Activated T-cell treated with anti-CD3 and anti-CD28 coated beads, Interleukin-2, amount 50 U/mL, for 4 hours (primary cell): ENCODE results near the gene LAMA1. TPM values are rescaled to one million over a fixed set of nuclear protein-coding genes. Genes with fewer than 3 reads are reported as not detected.

Experiments
- ATAC-seq, 2 donors: fragments of 200-7000 bp; cut with Tn5 transposase; one replicate each; pipeline ENCODE4 v1.10.0; 2021
- DNase-seq: peaks from one replicate; pipeline ENCODE4 v3.0.0-alpha.2; 2020
- H3K27me3 Mint-ChIP-seq: one replicate; pipeline ENCODE4 v1.8.0; 2021; ENCODE audit warnings: low read depth, mixed read lengths
- H3K36me3 Mint-ChIP-seq: one replicate; pipeline ENCODE4 v1.8.0; 2022; ENCODE audit warnings: mixed read lengths; ENCODE audit not compliant: insufficient read depth
- H3K4me1 Mint-ChIP-seq: one replicate; pipeline ENCODE4 v1.8.0; 2021; ENCODE audit warnings: low read depth, mixed read lengths
- H3K4me3 Mint-ChIP-seq: one replicate; pipeline ENCODE4 v1.8.0; 2021; ENCODE audit warnings: mild to moderate bottlenecking, moderate library complexity, mixed read lengths
- H3K9me3 Mint-ChIP-seq: one replicate; pipeline ENCODE4 v1.8.0; 2021; ENCODE audit warnings: mixed read lengths
- total RNA-seq, 3 donors: library from RNA; stranded (reverse); gene quantifications; one replicate each; pipeline ENCODE4 v1.2.1, GENCODE V29; 2021

The LAMA1 gene
- total RNA-seq, 3 donors from 2014 or later: 0.05 to 0.08 (median 0.05) TPM

- Mint-ChIP-seq H3K4me3 (no peak overlapping the region), H3K9me3 (peaks cover 3% of the 10 kb centered on the region), H3K27me3 (no peaks in the 10 kb centered on the region), H3K4me1 (no peaks in the 10 kb centered on the region), H3K36me3 (no peaks in the 10 kb centered on the region)
- no peak for ATAC-seq
- DNase-seq: no peak
Observed at GRCh38 chr18:7017013-7017412, 100.6 kb downstream of the LAMA1 start.

GRCh38 chr18:7011142-7011541, 106.5 kb downstream of the LAMA1 start:
- Mint-ChIP-seq H3K4me1 (no peaks in the 10 kb centered on the region), H3K9me3 (no peaks in the 10 kb centered on the region), H3K27me3 (peaks cover 2% of the 10 kb centered on the region), H3K4me3 (no peak overlapping the region), H3K36me3 (no peaks in the 10 kb centered on the region)
- ATAC-seq (no peak), DNase-seq (no peak)

- no peaks in the 10 kb centered on the region for H3K36me3 Mint-ChIP-seq
- no peaks in the 10 kb centered on the region for H3K27me3 Mint-ChIP-seq
- H3K9me3 Mint-ChIP-seq: no peaks in the 10 kb centered on the region
- no peaks in the 10 kb centered on the region for H3K4me1 Mint-ChIP-seq
- H3K4me3 Mint-ChIP-seq: no peak overlapping the region
- ATAC-seq (no peak), DNase-seq (no peak)
Observed at GRCh38 chr18:7004009-7004408, 113.6 kb downstream of the LAMA1 start.

- Mint-ChIP-seq H3K27me3 (no peaks in the 10 kb centered on the region), H3K4me1 (no peaks in the 10 kb centered on the region), H3K9me3 (no peaks in the 10 kb centered on the region), H3K36me3 (no peaks in the 10 kb centered on the region), H3K4me3 (no peak overlapping the region)
- no peak for DNase-seq
- ATAC-seq: no peak
Observed at GRCh38 chr18:7002107-7002506, 115.5 kb downstream of the LAMA1 start.

- DNase-seq (no peak), ATAC-seq (no peak)
- H3K27me3 Mint-ChIP-seq: no peaks in the 10 kb centered on the region
- H3K4me3 Mint-ChIP-seq: no peak overlapping the region
- H3K4me1 Mint-ChIP-seq: no peaks in the 10 kb centered on the region
- H3K36me3 Mint-ChIP-seq: no peaks in the 10 kb centered on the region
- H3K9me3 Mint-ChIP-seq: no peaks in the 10 kb centered on the region
Observed at GRCh38 chr18:7000484-7001096, 117.0 kb downstream of the LAMA1 start.

- no peaks in the 10 kb centered on the region for H3K9me3 Mint-ChIP-seq
- no peaks in the 10 kb centered on the region for H3K36me3 Mint-ChIP-seq
- H3K4me3 Mint-ChIP-seq: no peak overlapping the region
- ATAC-seq (no peak), DNase-seq (no peak)
- H3K27me3 Mint-ChIP-seq: no peaks in the 10 kb centered on the region
- no peaks in the 10 kb centered on the region for H3K4me1 Mint-ChIP-seq
Observed at GRCh38 chr18:6997808-6998207, 119.8 kb downstream of the LAMA1 start.

- no peaks in the 10 kb centered on the region for H3K9me3 Mint-ChIP-seq
- DNase-seq (no peak), ATAC-seq (no peak)
- no peaks in the 10 kb centered on the region for H3K36me3 Mint-ChIP-seq
- no peak overlapping the region for H3K4me3 Mint-ChIP-seq
- H3K4me1 Mint-ChIP-seq: no peaks in the 10 kb centered on the region
- no peaks in the 10 kb centered on the region for H3K27me3 Mint-ChIP-seq
Observed at GRCh38 chr18:6994771-6995430, 122.7 kb downstream of the LAMA1 start.

- no peak for ATAC-seq
- DNase-seq: no peak
- H3K27me3 Mint-ChIP-seq: no peaks in the 10 kb centered on the region
Observed at GRCh38 chr18:6994056-6994770, 123.4 kb downstream of the LAMA1 start.

GRCh38 chr18:6992761-6993160, 124.8 kb downstream of the LAMA1 start:
- no peak overlapping the region for H3K4me3 Mint-ChIP-seq
- H3K27me3 Mint-ChIP-seq: no peaks in the 10 kb centered on the region
- no peak for ATAC-seq
- no peaks in the 10 kb centered on the region for H3K36me3 Mint-ChIP-seq
- H3K9me3 Mint-ChIP-seq: no peaks in the 10 kb centered on the region
- DNase-seq: no peak
- no peaks in the 10 kb centered on the region for H3K4me1 Mint-ChIP-seq

More at GRCh38 chr18:6994056-6994770, 123.4 kb downstream of the LAMA1 start:
- Mint-ChIP-seq H3K4me3 (no peak overlapping the region), H3K36me3 (no peaks in the 10 kb centered on the region), H3K4me1 (no peaks in the 10 kb centered on the region), H3K9me3 (no peaks in the 10 kb centered on the region)

GRCh38 chr18:6983366-6983765, 134.2 kb downstream of the LAMA1 start:
- ATAC-seq (no peak), DNase-seq (no peak)
- no peaks in the 10 kb centered on the region for H3K36me3 Mint-ChIP-seq
- H3K27me3 Mint-ChIP-seq: no peaks in the 10 kb centered on the region
- no peaks in the 10 kb centered on the region for H3K9me3 Mint-ChIP-seq
- H3K4me3 Mint-ChIP-seq: no peak overlapping the region
- no peaks in the 10 kb centered on the region for H3K4me1 Mint-ChIP-seq

- DNase-seq: no peak
- H3K27me3 Mint-ChIP-seq: no peaks in the 10 kb centered on the region
- H3K4me3 Mint-ChIP-seq: no peak overlapping the region
- no peak for ATAC-seq
- no peaks in the 10 kb centered on the region for H3K4me1 Mint-ChIP-seq
- H3K9me3 Mint-ChIP-seq: no peaks in the 10 kb centered on the region
- no peaks in the 10 kb centered on the region for H3K36me3 Mint-ChIP-seq
Observed at GRCh38 chr18:6982398-6982797, 135.2 kb downstream of the LAMA1 start.

- Mint-ChIP-seq H3K9me3 (no peaks in the 10 kb centered on the region), H3K4me3 (no peak overlapping the region), H3K27me3 (no peaks in the 10 kb centered on the region), H3K36me3 (no peaks in the 10 kb centered on the region), H3K4me1 (no peaks in the 10 kb centered on the region)
- ATAC-seq (no peak), DNase-seq (no peak)
Observed at GRCh38 chr18:6980363-6980762, 137.2 kb downstream of the LAMA1 start.

GRCh38 chr18:6979954-6980353, 137.6 kb downstream of the LAMA1 start:
- ATAC-seq: no peak
- Mint-ChIP-seq H3K27me3 (no peaks in the 10 kb centered on the region), H3K4me3 (no peak overlapping the region), H3K9me3 (no peaks in the 10 kb centered on the region), H3K36me3 (no peaks in the 10 kb centered on the region), H3K4me1 (no peaks in the 10 kb centered on the region)
- no peak for DNase-seq

- no peak for DNase-seq
- H3K9me3 Mint-ChIP-seq: no peaks in the 10 kb centered on the region
- no peaks in the 10 kb centered on the region for H3K4me1 Mint-ChIP-seq
- H3K4me3 Mint-ChIP-seq: no peak overlapping the region
- H3K27me3 Mint-ChIP-seq: no peaks in the 10 kb centered on the region
- no peak for ATAC-seq
- no peaks in the 10 kb centered on the region for H3K36me3 Mint-ChIP-seq
Observed at GRCh38 chr18:6976935-6977334, 140.7 kb downstream of the LAMA1 start.

GRCh38 chr18:6975084-6975483, 142.5 kb downstream of the LAMA1 start:
- no peaks in the 10 kb centered on the region for H3K4me1 Mint-ChIP-seq
- DNase-seq (no peak), ATAC-seq (no peak)
- no peaks in the 10 kb centered on the region for H3K27me3 Mint-ChIP-seq
- no peaks in the 10 kb centered on the region for H3K9me3 Mint-ChIP-seq
- H3K36me3 Mint-ChIP-seq: no peaks in the 10 kb centered on the region
- no peak overlapping the region for H3K4me3 Mint-ChIP-seq
